Right lobe of liver (tissue), 4 donors: Measurements from ENCODE around the gene GSTP1.

Experiments
- POLR2A ChIP-seq: fragments of 450-650 bp; IDR thresholded peaks from one replicate; pipeline ENCODE4 v1.6.1; 2017; ENCODE audit warnings: antibody characterized with exemption, mild to moderate bottlenecking
- TF ChIP-seq, protein P1 (sequence below), 4 donors: fragments of 200-600 bp in 3 of 4; fragments of 450-650 bp in 1 of 4; IDR thresholded peaks; one replicate each; pipeline versions ENCODE4 v1.5.1 to v1.8.0; 2016 to 2022; ENCODE audit warnings: antibody characterized with exemption in 4 of 4, mild to moderate bottlenecking in 2 of 4
- donor health status: DM: no; HTN: no; CAD: no.
- donor health status: DM: no; HTN: no; CAD: no.
- donor health status: DM: no; HTN: yes; CAD: no.

DNA sequence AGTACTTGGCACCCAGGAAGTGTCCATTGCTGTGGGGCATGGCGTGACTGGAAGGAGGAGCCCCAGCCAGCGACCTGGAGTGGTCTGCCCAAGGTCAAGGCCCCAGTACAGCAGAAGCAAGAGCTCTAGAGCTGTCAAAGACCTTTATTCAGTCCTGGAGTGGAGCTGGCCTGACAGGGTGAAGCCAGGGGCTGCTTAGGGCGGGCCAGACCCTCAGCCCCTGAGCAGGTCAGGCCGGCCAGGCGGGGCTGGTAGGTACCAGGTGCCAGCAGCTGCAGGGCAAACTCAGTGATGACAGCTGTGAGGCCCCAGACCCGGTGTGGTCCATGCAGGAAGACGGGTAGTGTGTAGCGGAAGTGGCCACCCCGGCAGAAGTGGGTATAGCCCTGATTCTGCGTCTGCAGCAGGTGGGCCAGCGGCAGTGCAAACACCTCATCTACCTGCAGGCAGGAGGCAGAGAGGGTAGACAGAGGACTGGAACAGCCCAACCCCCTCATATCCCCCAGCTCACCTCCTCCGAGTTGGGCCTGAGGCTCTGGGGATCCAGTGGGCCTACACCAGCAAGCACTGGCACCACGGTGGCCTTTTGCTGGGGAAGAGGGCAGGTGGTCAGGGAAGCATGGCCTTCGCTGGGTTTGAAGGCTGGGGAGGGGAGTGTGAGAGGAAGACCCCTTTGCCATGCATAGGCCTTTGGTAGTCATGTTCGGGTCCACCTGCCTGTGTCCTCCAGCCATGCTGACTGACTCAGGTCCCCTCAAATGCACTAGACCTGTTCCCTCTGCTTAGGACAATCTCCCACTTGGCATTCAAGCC is 44.4 kb downstream of the GSTP1 start:
- TF ChIP-seq, protein P1, sequence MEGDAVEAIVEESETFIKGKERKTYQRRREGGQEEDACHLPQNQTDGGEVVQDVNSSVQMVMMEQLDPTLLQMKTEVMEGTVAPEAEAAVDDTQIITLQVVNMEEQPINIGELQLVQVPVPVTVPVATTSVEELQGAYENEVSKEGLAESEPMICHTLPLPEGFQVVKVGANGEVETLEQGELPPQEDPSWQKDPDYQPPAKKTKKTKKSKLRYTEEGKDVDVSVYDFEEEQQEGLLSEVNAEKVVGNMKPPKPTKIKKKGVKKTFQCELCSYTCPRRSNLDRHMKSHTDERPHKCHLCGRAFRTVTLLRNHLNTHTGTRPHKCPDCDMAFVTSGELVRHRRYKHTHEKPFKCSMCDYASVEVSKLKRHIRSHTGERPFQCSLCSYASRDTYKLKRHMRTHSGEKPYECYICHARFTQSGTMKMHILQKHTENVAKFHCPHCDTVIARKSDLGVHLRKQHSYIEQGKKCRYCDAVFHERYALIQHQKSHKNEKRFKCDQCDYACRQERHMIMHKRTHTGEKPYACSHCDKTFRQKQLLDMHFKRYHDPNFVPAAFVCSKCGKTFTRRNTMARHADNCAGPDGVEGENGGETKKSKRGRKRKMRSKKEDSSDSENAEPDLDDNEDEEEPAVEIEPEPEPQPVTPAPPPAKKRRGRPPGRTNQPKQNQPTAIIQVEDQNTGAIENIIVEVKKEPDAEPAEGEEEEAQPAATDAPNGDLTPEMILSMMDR (IDR thresholded peaks at IDR 0.05): no peak
- TF ChIP-seq POLR2A: no peak
